Glomerular visceral epithelial cell (primary cell): ENCODE results near the gene SATB2.
A peak's percentile ranks its signal among the peaks of the same experiment; 100 is the strongest.

ENCODE experiments used
- DNase-seq: peaks from one replicate; pipeline ENCODE4 v3.0.0-alpha.2; 2016; ENCODE audit errors: extremely low spot score

Gene SATB2

GRCh38 chr2:199452260-199452990 lies 5.3 kb downstream of the SATB2 start:
- no peak for DNase-seq

GRCh38 chr2:199449956-199450355 lies 7.8 kb downstream of the SATB2 start:
- no peak for DNase-seq

DNA sequence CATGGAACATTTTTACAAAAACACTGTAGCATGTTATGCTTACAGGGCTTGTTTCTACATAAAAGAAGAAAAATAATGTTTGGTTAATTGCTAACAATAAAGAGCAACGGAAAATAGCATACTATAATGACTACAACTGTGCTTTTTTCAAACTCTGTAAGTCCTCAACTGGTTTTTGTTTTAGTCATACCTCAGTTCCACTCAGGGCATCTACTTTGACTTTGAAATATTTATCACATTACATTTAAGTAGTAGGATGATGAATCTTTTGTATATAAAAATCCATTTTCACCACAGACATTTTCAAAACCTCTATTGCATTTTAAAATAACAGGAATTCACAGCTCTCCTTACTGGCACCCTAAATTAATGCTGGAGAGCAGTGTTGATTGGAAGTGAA lies 8.3 kb downstream of the SATB2 start:
- no peak for DNase-seq

GRCh38 chr2:199446996-199447576 lies 10.7 kb downstream of the SATB2 start:
- no peak for DNase-seq

GRCh38 chr2:199444749-199445148 lies 13.0 kb downstream of the SATB2 start:
- DNase-seq: no peak

DNA sequence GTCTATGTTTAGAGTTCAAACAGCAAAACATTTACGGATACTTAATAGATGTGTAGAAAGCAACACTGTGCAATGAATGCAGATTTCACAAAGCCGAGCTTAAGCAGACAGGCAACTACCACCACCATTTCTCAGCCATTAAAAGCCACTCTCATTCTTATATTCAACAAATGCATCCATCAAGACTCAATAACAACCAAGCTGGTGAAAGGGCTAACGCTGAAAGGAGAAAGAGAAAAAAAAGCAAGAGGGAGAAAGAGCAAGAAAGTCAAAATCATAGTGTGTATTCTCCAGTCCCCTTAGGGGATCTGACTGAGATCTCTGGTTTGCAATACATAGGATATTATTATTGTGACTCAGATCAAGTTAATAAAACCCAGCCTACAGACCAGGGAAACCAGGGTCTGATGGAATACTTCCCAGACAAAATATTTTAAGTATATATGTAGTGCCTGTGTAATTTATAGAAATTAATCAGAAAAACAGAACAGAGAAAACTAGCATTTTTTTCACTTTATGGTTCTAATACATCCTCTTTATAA lies 14.1 kb downstream of the SATB2 start:
- DNase-seq: no peak

DNA sequence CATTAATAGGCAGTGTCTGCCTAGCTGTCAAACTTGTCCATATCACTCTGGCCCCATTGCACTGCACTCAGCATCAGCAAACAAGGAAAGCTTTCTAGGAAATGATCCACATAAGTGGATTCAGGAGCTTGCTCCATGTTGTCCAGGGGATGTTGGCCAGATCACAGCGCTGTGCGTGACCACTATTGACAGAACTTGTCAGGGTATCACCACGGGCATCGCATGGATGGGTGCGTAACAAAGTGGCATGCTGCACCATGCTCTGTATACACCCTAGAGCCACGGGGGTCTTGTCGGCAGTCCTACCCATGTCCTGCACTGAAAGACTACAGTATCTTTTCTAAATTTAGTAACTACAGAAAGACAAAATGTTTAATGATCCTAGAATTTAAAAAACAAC lies 15.6 kb downstream of the SATB2 start:
- no peak for DNase-seq

- no peak for DNase-seq
These were observed 16.0 kb downstream of the SATB2 start for GRCh38 chr2:199441759-199442158.

DNA sequence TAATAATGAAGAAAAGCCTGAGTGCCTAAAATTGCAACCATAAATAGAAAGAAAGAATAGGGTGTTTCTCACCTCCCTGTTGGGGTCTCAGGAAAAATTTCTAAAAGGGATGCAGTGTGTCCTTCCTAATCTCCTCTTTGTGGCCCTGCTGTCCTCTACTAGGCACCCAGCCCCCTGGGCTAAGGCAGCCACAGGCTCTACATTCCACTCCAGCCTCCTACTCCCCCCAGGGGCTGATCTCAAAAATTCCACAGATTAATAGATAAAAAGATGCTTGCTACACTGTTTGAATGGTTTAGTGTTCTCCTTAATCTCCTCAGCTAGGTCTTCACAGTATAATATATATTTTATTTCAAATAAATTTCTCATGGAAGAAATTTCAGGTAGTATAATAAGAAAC lies 17.6 kb downstream of the SATB2 start:
- DNase-seq: no peak

DNA sequence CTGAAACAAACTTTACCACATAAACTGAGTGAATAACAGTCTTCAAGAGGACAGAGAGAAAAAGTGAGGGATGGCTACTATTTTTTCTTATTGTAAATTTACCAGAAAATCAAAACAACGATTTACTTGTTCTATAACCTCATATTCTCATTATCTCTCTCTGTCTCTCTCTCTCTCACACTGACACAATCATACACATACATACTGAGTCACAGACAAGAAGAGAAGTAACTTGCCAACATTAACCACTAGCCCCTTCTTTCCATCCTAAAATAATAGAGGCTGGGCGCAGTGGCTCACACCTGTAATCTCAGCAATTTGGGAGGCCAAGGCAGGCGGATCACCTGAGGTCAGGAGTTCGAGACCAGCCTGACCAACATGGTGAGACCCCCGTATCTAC lies 18.2 kb downstream of the SATB2 start:
- no peak for DNase-seq

DNA sequence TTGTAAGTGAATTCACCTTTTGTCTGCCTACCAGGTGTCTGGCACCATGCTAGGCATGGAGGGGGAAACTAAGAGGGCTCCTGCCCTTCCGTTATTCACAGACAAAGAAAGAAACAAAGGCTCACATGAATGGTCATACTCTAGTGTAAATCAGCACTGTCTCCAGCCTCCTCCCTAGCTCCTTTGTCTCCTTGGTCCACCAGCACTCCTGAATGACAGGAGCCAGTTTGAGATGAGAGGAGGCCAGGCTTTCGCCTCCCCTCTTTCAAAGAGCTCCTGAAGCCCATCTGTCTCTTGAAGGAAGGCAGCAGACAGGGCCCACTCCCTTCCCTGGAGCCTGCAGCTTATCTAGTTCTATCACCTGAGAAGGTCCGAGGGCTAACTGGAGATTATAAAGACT lies 18.7 kb downstream of the SATB2 start:
- no peak for DNase-seq

- no peak for DNase-seq
These were observed 23.2 kb downstream of the SATB2 start for GRCh38 chr2:199434555-199434954.

GRCh38 chr2:199433204-199433832 lies 24.4 kb downstream of the SATB2 start:
- peak; percentile 58 for DNase-seq

GRCh38 chr2:199431746-199432213 lies 26.0 kb downstream of the SATB2 start:
- DNase-seq: peak; percentile 26

DNA sequence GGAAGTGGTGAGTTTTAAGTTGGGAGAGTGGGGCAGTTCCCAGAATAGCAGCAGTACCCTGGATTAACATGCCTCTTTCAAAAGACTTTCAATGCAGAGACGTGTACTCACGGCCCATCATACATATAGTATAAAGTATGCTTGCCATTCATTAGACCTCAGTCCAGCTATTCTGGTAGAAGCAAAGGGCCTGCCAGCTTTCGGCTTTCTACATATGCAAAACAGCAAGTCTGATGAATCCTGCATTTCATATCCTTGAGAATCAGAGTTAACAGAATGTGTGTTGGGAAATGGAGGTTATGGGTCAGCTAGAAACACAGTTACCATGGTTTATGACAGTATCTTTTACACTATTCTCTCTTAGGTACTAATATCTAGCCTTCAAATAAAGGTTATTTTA lies 27.5 kb downstream of the SATB2 start:
- DNase-seq: no peak

DNA sequence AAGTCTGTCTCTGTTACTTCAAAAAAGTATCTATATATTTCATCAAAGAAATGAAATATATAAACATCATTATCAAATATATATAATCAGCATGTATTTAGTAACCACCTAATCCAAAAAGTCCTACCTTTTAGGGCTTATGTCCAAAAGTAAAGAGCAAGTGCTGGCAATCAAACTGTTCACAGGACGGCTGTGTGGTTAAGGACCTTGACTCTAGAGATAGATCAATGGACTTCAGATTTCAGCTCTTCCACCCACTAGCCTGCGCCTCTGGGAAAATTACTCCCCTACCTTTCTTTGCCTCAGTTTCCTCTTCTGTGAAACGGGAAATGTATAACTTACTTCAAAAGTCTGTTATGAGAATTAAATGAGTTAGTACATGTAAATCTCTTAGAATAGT lies 29.4 kb downstream of the SATB2 start:
- no peak for DNase-seq

GRCh38 chr2:199424160-199424559 lies 33.6 kb downstream of the SATB2 start:
- DNase-seq: no peak

DNA sequence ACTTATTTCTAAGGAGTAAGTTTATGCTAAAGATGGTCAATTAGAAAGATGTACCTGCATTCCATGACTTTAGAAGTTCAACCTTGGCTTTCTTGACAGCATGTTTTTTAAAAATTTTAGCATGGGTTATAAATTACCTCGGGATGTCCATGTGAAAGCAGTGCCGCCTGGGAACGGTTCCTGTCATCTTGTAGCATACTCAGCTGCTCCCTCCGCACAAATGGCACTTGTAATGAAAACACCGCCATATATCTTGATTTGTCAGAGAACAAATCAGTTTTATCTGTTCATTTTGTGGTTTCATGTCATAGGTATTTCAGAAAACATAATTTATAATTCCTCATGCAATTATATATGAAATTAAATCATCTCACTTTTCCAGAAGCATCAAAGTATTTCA lies 38.3 kb downstream of the SATB2 start:
- no peak for DNase-seq

DNA sequence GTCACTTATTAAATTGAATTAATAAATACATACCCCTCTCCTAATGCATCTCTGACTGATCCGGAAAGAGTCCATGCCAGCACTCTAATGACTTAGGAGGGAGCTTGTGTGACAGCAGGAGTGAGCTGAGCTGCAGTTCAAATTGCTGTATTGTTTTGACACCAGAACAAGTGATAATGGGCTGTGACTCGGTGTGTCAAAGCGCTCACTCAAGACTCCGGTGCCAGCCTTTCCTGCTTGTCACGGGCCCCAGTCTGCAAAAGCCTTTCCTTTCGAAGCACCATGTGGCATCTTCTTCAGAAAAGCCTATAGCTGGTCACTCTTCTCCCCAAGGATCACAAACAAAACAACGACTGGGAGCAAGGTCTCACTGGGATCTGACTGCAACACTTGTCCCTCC lies 43.3 kb downstream of the SATB2 start:
- DNase-seq: no peak

GRCh38 chr2:199414001-199414400 lies 43.7 kb downstream of the SATB2 start:
- no peak for DNase-seq

GRCh38 chr2:199409759-199410529 lies 47.8 kb downstream of the SATB2 start:
- peak; percentile 8 for DNase-seq

DNA sequence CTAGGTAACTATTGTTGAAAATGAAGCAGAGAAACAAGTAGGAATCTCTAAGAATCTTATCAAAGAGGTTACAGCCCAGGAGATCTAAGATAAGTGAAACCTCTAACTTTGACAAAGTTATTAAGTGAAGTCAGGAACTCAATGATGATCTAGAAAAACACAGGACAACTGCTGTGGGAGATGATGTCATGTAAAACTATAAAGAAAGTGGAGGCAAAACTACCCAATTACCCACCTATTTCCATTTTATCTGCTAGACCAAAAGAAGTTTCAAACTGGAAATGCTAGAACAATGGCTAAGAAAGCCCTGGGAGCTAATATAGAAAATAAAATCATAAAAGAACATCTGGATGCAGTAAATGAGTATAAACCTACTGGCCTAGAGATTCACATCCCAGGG lies 50.3 kb downstream of the SATB2 start:
- no peak for DNase-seq
